K562 (cell line): ENCODE results near the gene USP15. TPM values are rescaled to one million over a fixed set of nuclear protein-coding genes. Genes with fewer than 3 reads are reported as not detected.

Experiments used
- ATAC-seq: fragments of 200-7000 bp; cut with Tn5 transposase; 3 replicates; pipeline ENCODE4 v1.9.1; 2020; ENCODE audit warnings: moderate library complexity
- BruUV-seq: library from RNA; stranded (reverse); fragments of 400-500 nt; replicated peaks from 2 replicates; lab custom pipeline; 2021; lab: Mats Ljungman, UMichigan
- CTCF ChIA-PET: fragments of 300-600 bp; formaldehyde crosslinking; extraction: SDS; loops from one replicate; lab custom pipeline; 2021; ENCODE audit warnings: low intra/inter-chr PET ratio; lab: Yijun Ruan, JAX
- POLR2A ChIA-PET: fragments of 300-600, 350-650 bp; sonication (Branson Sonifier 250); formaldehyde crosslinking; extraction: SDS; loops from one replicate; lab custom pipeline; 2021; ENCODE audit warnings: antibody characterized with exemption, inconsistent platforms; lab: Yijun Ruan, JAX
- DNase-seq, 4 experiments: peaks; one replicate each; pipeline versions ENCODE4 v3.0.0 to v3.0.0-alpha.2; 2011 to 2018; ENCODE audit warnings: low spot score in 3 of 4, mixed read lengths in 3 of 4; ENCODE audit errors: extremely low read depth in 1 of 4
- FAIRE-seq: peaks from 2 replicates; lab custom pipeline; 2011; peaks lifted over from hg19 to GRCh38; lab: Jason Lieb, UNC
- H2AFZ ChIP-seq: 2 replicates; pipeline ENCODE4 v1.6.0; 2011; ENCODE audit warnings: low read depth, low read length, control low read depth, inconsistent platforms
- H3K27ac ChIP-seq: fragments of 200-600 bp; 3 replicates; pipeline ENCODE4 v1.8.0; 2011; ENCODE audit warnings: low read depth, mild to moderate bottlenecking, control low read depth, inconsistent platforms, low read length, moderate library complexity, mixed read lengths; ENCODE audit errors: extremely low read depth
- H3K27me3 ChIP-seq, 2 experiments: fragments of 300-600 bp in 1 of 2; 2 replicates in 1 of 2; 3 replicates in 1 of 2; pipeline versions ENCODE4 v1.6.0 to v1.8.0; 2011; ENCODE audit warnings: inconsistent platforms in 2 of 2, low read length in 2 of 2, mild to moderate bottlenecking in 1 of 2, mixed read lengths in 1 of 2, moderate library complexity in 1 of 2; ENCODE audit not compliant: control insufficient read depth in 2 of 2, insufficient read depth in 2 of 2
- H3K36me3 ChIP-seq: fragments of 300-600 bp; 3 replicates; pipeline ENCODE4 v1.8.0; 2011; ENCODE audit warnings: mild to moderate bottlenecking, low read length, inconsistent platforms; ENCODE audit not compliant: control insufficient read depth, insufficient read depth
- H3K4me1 ChIP-seq, 2 experiments: fragments of 200-600 bp in 1 of 2; replicated peaks in 1 of 2; 2 replicates in 1 of 2; 3 replicates in 1 of 2; pipeline versions ENCODE4 v1.5.1 to v1.8.0; 2011; ENCODE audit warnings: inconsistent platforms in 2 of 2, low read length in 2 of 2, mild to moderate bottlenecking in 1 of 2, mixed read lengths in 1 of 2, moderate library complexity in 1 of 2; ENCODE audit not compliant: control insufficient read depth in 2 of 2, insufficient read depth in 2 of 2
- H3K4me2 ChIP-seq: 2 replicates; pipeline ENCODE4 v1.6.1; 2011; ENCODE audit warnings: low read length, control low read depth, inconsistent platforms, mixed read lengths; ENCODE audit not compliant: insufficient read depth
- H3K4me3 ChIP-seq: fragments of 200-600 bp; sonication (generic), shearing (Covaris generic); 2 replicates; pipeline ENCODE4 v1.5.1; 2016; ENCODE audit warnings: control low read depth, inconsistent platforms
- H3K79me2 ChIP-seq: fragments of 200-600 bp; 3 replicates; pipeline ENCODE4 v1.8.0; 2011; ENCODE audit warnings: low read length, inconsistent platforms; ENCODE audit not compliant: control insufficient read depth, insufficient read depth
- H3K9ac ChIP-seq, 2 experiments: 2 replicates each; pipeline versions ENCODE4 v1.6.0 to v1.6.1; 2011; ENCODE audit warnings: low read depth in 2 of 2, low read length in 2 of 2, control low read depth in 1 of 2, inconsistent platforms in 1 of 2, mild to moderate bottlenecking in 1 of 2, mixed read lengths in 1 of 2; ENCODE audit not compliant: insufficient read depth in 1 of 2
- H3K9me1 ChIP-seq: one replicate; pipeline ENCODE4 v1.6.0; 2011; ENCODE audit warnings: inconsistent platforms, mild to moderate bottlenecking, low read length, moderate library complexity; ENCODE audit not compliant: control insufficient read depth, insufficient read depth
- H3K9me3 ChIP-seq: replicated peaks from 2 replicates; pipeline ENCODE4 v1.5.1; 2011; ENCODE audit warnings: low read depth, low read length, inconsistent platforms; ENCODE audit not compliant: control insufficient read depth, insufficient read depth
- H4K20me1 ChIP-seq: replicated peaks from 2 replicates; pipeline ENCODE4 v1.6.1; 2011; ENCODE audit warnings: low read length, inconsistent platforms, mixed read lengths; ENCODE audit not compliant: control insufficient read depth, insufficient read depth
- EP300 ChIP-seq: IDR thresholded peaks from 2 replicates; pipeline ENCODE4 v1.6.1; 2012; ENCODE audit warnings: low read length, improper control_type of control experiment
- FOXK2 ChIP-seq, 2 experiments: fragments of 450-650 bp; IDR thresholded peaks in 1 of 2; conservative IDR thresholded peaks in 1 of 2; 2 replicates each; pipeline ENCODE4 v1.6.1; 2016; ENCODE audit warnings: low read depth in 2 of 2, mild to moderate bottlenecking in 1 of 2
- HDGF ChIP-seq: fragments of 450-650 bp; IDR thresholded peaks from 2 replicates; pipeline ENCODE4 v1.6.1; 2016
- KAT7 ChIP-seq: sonication (generic); formaldehyde crosslinking; IDR thresholded peaks from 2 replicates; pipeline ENCODE4 v1.8.0; 2022; ENCODE audit warnings: missing genetic modification reagents, mild to moderate bottlenecking, borderline replicate concordance
- ZNF764 ChIP-seq: fragments of 250-450 bp; sonication (Bioruptor Pico); IDR thresholded peaks from 2 replicates; pipeline ENCODE4 v1.4.0; 2020; ENCODE audit warnings: low read depth, mild to moderate bottlenecking, moderate library complexity
- WGBS: fragments of 100-300 bp; shearing (Covaris generic); methylation state at CpG from one replicate; pipeline ENCODE4 v1.1.6; 2016; ENCODE audit warnings: low coverage, mixed read lengths; ENCODE audit not compliant: insufficient coverage; ENCODE audit errors: missing lambda C conversion rate; 5-methylcytosine and 5-hydroxymethylcytosine counted together
- in situ Hi-C: fragments of 300-500 bp; cut with MboI; formaldehyde crosslinking; loops from 4 replicates; pipeline ENCODE4 v1.15.0; 2018; ENCODE audit warnings: inconsistent platforms, mixed read lengths
- intact Hi-C: fragments of 100-400 bp; cut with micrococcal nuclease; formaldehyde crosslinking; loops from 2 replicates; pipeline ENCODE4 v1.14.2; 2022
- polyA plus RNA-seq, 8 experiments: library from polyadenylated mRNA; depleted of rRNA in 4 of 8; stranded (reverse) in 5 of 8; unstranded in 3 of 8; fragments of >200 nt; fragmentation: Nextera tagmentation in 2 of 8; fragmentation: Illumina TruSeq in 1 of 8; extraction: Ambion mirVana in 2 of 8; extraction: Trizol in 1 of 8; gene quantifications; 2 replicates each; pipeline versions ENCODE4 v1.2.1 to v1.2.3, GENCODE V29; 2011 to 2014; ENCODE audit warnings: inconsistent platforms in 1 of 8, missing spikeins in 1 of 8
- total RNA-seq, 7 experiments: library from RNA; depleted of rRNA in 6 of 7; stranded (reverse); fragments of >200 nt in 6 of 7; fragmentation: Illumina TruSeq in 2 of 7; extraction: Trizol in 2 of 7; gene quantifications; 2 replicates each; pipeline versions ENCODE4 v1.2.1 to v1.2.3, GENCODE V29; 2011 to 2021; ENCODE audit warnings: low replicate concordance in 1 of 7
- TF ChIP-seq, protein P1 (sequence below): sonication (generic); IDR thresholded peaks from 2 replicates; pipeline ENCODE4 v1.6.1; 2016

Gene USP15
- total and polyA plus RNA-seq, 9 of the 15 experiments (the other 6 are each of a cell fraction or from before 2014, with no cell fraction given) = 140 to 272 (median 182) TPM

GRCh38 chr12:62446754-62447452 lies 186.7 kb downstream of the USP15 start:
- Histone ChIP-seq H3K36me3 (no peaks in the 10 kb centered on the region), H3K4me1 (no peaks in the 10 kb centered on the region), H3K4me3 (no peak overlapping the region), H3K27ac (no peak overlapping the region), H3K9me1 (no peaks in the 10 kb centered on the region), H3K27me3 (no peaks in the 10 kb centered on the region), H3K9me3 (0 out of 2 replicates have a peak, but pooled peaks cover 3% of the 10 kb centered on the region), H4K20me1 (no peaks in the 10 kb centered on the region), H3K79me2 (no peaks in the 10 kb centered on the region), H3K9ac (no peak overlapping the region), H3K4me2 (no peak overlapping the region), H2AFZ (no peak overlapping the region; the same call in 1 of the 2 replicates)
- ChIA-PET CTCF (no interaction called here), POLR2A (no interaction called here)
- DNase-seq (no peak), ATAC-seq (no peak), FAIRE-seq (no peak)
- in situ Hi-C loops = loop anchor here (25.0 kb wide), 1 partner anchor 615 kb away; no protein-coding TSS in a partner anchor
- no TSS peak for BruUV-seq
- no peak for TF ChIP-seq FOXK2 (conservative IDR thresholded peaks at IDR 0.05 in 1 of 2, IDR thresholded peaks at IDR 0.05 in 1 of 2; ENCODE audit: low read depth in 2 of 2)
- TF ChIP-seq EP300 = no peak
- no peak for TF ChIP-seq KAT7 (CRISPR knock-in tag)
- no peak for TF ChIP-seq ZNF764 (CRISPR knock-in tag)
- TF ChIP-seq, protein P1, sequence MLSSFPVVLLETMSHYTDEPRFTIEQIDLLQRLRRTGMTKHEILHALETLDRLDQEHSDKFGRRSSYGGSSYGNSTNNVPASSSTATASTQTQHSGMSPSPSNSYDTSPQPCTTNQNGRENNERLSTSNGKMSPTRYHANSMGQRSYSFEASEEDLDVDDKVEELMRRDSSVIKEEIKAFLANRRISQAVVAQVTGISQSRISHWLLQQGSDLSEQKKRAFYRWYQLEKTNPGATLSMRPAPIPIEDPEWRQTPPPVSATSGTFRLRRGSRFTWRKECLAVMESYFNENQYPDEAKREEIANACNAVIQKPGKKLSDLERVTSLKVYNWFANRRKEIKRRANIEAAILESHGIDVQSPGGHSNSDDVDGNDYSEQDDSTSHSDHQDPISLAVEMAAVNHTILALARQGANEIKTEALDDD = peak; percentile 57; the same call in 1 of the 2 replicates
- no peak for TF ChIP-seq HDGF
- WGBS = 3% methylated on average over 2 of the region's 2 CpGs
- intact Hi-C loops = no loop called here
